GM12878 (cell line): Measurements from ENCODE around the gene MFAP2. TPM values are rescaled to one million over a fixed set of nuclear protein-coding genes. Genes with fewer than 3 reads are reported as not detected.
"Not testable (repeated sequence)": the region's sequence is repeated elsewhere in the genome, so short reads cannot be mapped to it uniquely, and the experiment has no call there.

Experiments used
- ATAC-seq: fragments of 200-7000 bp; cut with Tn5 transposase; 3 replicates; pipeline ENCODE4 v1.9.1; 2020; ENCODE audit warnings: mild to moderate bottlenecking, moderate library complexity
- BruUV-seq: library from RNA; stranded (reverse); fragments of 400-500 nt; replicated peaks from 2 replicates; lab custom pipeline; 2021; lab: Mats Ljungman, UMichigan
- CTCF ChIA-PET: fragments of 300-600 bp; sonication (Branson Sonifier 250); formaldehyde crosslinking; extraction: SDS; loops from one replicate; lab custom pipeline; 2021; ENCODE audit warnings: inconsistent platforms; lab: Yijun Ruan, JAX
- POLR2A ChIA-PET: fragments of 350-600 bp; formaldehyde crosslinking; extraction: SDS; loops from one replicate; lab custom pipeline; 2021; ENCODE audit warnings: inconsistent platforms; lab: Charles Lee
- RAD21 ChIA-PET: fragments of 300-600 bp; sonication (Branson Sonifier 250); formaldehyde crosslinking; loops from one replicate; lab custom pipeline; 2023; ENCODE audit warnings: antibody characterized with exemption; ENCODE audit not compliant: unreplicated experiment; lab: Charles Lee
- SMC1A ChIA-PET: fragments of 300-600 bp; sonication (Branson Sonifier 250); formaldehyde crosslinking; loops from one replicate; lab custom pipeline; 2023; ENCODE audit not compliant: unreplicated experiment, uncharacterized antibody; lab: Charles Lee
- DNase-seq: peaks from one replicate; pipeline ENCODE4 v3.0.0-alpha.2; 2011; ENCODE audit warnings: low read depth, low spot score
- FAIRE-seq: peaks from 3 replicates; lab custom pipeline; 2011; peaks lifted over from hg19 to GRCh38; lab: Jason Lieb, UNC
- H2AFZ ChIP-seq: 2 replicates; pipeline ENCODE4 v1.6.0; 2011; ENCODE audit warnings: low read depth, low read length, control low read depth; ENCODE audit not compliant: control insufficient read depth
- H3K27ac ChIP-seq: 2 replicates; pipeline ENCODE4 v1.5.1; 2011; ENCODE audit warnings: control low read depth; ENCODE audit not compliant: control insufficient read depth, insufficient read depth
- H3K27me3 ChIP-seq, 2 experiments: replicated peaks in 1 of 2; 2 replicates each; pipeline versions ENCODE4 v1.6.0 to v1.6.1; 2011; ENCODE audit warnings: low read length in 1 of 2; ENCODE audit not compliant: control insufficient read depth in 2 of 2, insufficient read depth in 2 of 2
- H3K36me3 ChIP-seq, 2 experiments: 2 replicates each; pipeline ENCODE4 v1.5.1; 2011; ENCODE audit warnings: low read length in 1 of 2; ENCODE audit not compliant: control insufficient read depth in 2 of 2, insufficient read depth in 2 of 2
- H3K4me1 ChIP-seq: 2 replicates; pipeline ENCODE4 v1.6.1; 2011; ENCODE audit warnings: mild to moderate bottlenecking, low read length, moderate library complexity, mixed read lengths; ENCODE audit not compliant: control insufficient read depth, insufficient read depth
- H3K4me2 ChIP-seq: 2 replicates; pipeline ENCODE4 v1.6.0; 2011; ENCODE audit warnings: control low read depth; ENCODE audit not compliant: control insufficient read depth, insufficient read depth
- H3K4me3 ChIP-seq: fragments of 200-600 bp; sonication (generic); 2 replicates; pipeline ENCODE4 v1.5.1; 2016
- H3K79me2 ChIP-seq: 2 replicates; pipeline ENCODE4 v1.6.0; 2011; ENCODE audit warnings: low read length; ENCODE audit not compliant: control insufficient read depth, insufficient read depth
- H3K9ac ChIP-seq: 2 replicates; pipeline ENCODE4 v1.8.0; 2011; ENCODE audit warnings: low read length, control low read depth, mixed read lengths; ENCODE audit not compliant: control insufficient read depth, insufficient read depth
- H3K9me3 ChIP-seq: replicated peaks from 3 replicates; pipeline ENCODE4 v1.5.1; 2011; ENCODE audit warnings: mild to moderate bottlenecking, low read length; ENCODE audit not compliant: control insufficient read depth, insufficient read depth
- H4K20me1 ChIP-seq: 2 replicates; pipeline ENCODE4 v1.6.0; 2011; ENCODE audit not compliant: control insufficient read depth, insufficient read depth
- EP300 ChIP-seq, 2 experiments: fragments of 150-350 bp in 1 of 2; IDR thresholded peaks; 2 replicates each; pipeline ENCODE4 v1.6.1; 2011 to 2012; ENCODE audit warnings: low read depth in 2 of 2, low read length in 2 of 2, borderline replicate concordance in 1 of 2, improper control_type of control experiment in 1 of 2, inconsistent platforms in 1 of 2; ENCODE audit not compliant: control insufficient read depth in 1 of 2
- NFXL1 ChIP-seq: fragments of 450-650 bp; IDR thresholded peaks from 2 replicates; pipeline ENCODE4 v1.6.1; 2017; ENCODE audit warnings: antibody characterized with exemption, mild to moderate bottlenecking, borderline replicate concordance
- WGBS: methylation state at CpG from one replicate; pipeline ENCODE4 v1.1.6; 2016; ENCODE audit warnings: low lambda C conversion rate; ENCODE audit not compliant: insufficient replicate concordance, insufficient coverage; ENCODE audit errors: missing lambda C conversion rate; 5-methylcytosine and 5-hydroxymethylcytosine counted together
- in situ Hi-C: fragments of 300-500 bp; cut with MboI; formaldehyde crosslinking; loops from 9 replicates; pipeline ENCODE4 v1.14.3; 2018; ENCODE audit warnings: mixed read lengths
- intact Hi-C: fragments of 100-400 bp; cut with micrococcal nuclease; formaldehyde crosslinking; loops from one replicate; pipeline ENCODE4 v1.14.2; 2022; ENCODE audit not compliant: unreplicated experiment
- polyA plus RNA-seq, 11 experiments: library from polyadenylated mRNA; depleted of rRNA in 4 of 11; unstranded in 6 of 11; stranded (reverse) in 5 of 11; fragments of >200 nt; fragmentation: Nextera tagmentation in 4 of 11; fragmentation: Illumina TruSeq in 1 of 11; extraction: Ambion mirVana in 4 of 11; extraction: Trizol in 1 of 11; gene quantifications; 1 replicate in 1 of 11; 2 replicates in 10 of 11; pipeline versions ENCODE4 v1.2.1 to v1.2.3, GENCODE V29; 2011 to 2016; ENCODE audit warnings: inconsistent platforms in 2 of 11, missing spikeins in 2 of 11, low read depth in 1 of 11
- total RNA-seq, 4 experiments: library from RNA; depleted of rRNA in 3 of 4; stranded (reverse); fragments of >200 nt in 3 of 4; fragmentation: Illumina TruSeq in 1 of 4; extraction: Trizol in 1 of 4; gene quantifications; 2 replicates each; pipeline versions ENCODE4 v1.2.1 to v1.2.3, GENCODE V29; 2013 to 2021
- TF ChIP-seq, protein P1 (sequence below), 3 experiments: IDR thresholded peaks in 2 of 3; conservative IDR thresholded peaks in 1 of 3; 2 replicates each; pipeline ENCODE4 v1.5.1; 2011; ENCODE audit warnings: low read depth in 3 of 3, low read length in 3 of 3, mild to moderate bottlenecking in 3 of 3, control low read depth in 2 of 3, moderate library complexity in 2 of 3, inconsistent platforms in 1 of 3, mixed read lengths in 1 of 3; ENCODE audit not compliant: control insufficient read depth in 2 of 3, insufficient read depth in 1 of 3; ENCODE audit errors: extremely low read depth in 1 of 3

Gene MFAP2
- total and polyA plus RNA-seq, 10 of the 15 experiments (the other 5 are each of a cell fraction or from before 2014, with no cell fraction given) = 0.16 TPM; not detected in 9

DNA sequence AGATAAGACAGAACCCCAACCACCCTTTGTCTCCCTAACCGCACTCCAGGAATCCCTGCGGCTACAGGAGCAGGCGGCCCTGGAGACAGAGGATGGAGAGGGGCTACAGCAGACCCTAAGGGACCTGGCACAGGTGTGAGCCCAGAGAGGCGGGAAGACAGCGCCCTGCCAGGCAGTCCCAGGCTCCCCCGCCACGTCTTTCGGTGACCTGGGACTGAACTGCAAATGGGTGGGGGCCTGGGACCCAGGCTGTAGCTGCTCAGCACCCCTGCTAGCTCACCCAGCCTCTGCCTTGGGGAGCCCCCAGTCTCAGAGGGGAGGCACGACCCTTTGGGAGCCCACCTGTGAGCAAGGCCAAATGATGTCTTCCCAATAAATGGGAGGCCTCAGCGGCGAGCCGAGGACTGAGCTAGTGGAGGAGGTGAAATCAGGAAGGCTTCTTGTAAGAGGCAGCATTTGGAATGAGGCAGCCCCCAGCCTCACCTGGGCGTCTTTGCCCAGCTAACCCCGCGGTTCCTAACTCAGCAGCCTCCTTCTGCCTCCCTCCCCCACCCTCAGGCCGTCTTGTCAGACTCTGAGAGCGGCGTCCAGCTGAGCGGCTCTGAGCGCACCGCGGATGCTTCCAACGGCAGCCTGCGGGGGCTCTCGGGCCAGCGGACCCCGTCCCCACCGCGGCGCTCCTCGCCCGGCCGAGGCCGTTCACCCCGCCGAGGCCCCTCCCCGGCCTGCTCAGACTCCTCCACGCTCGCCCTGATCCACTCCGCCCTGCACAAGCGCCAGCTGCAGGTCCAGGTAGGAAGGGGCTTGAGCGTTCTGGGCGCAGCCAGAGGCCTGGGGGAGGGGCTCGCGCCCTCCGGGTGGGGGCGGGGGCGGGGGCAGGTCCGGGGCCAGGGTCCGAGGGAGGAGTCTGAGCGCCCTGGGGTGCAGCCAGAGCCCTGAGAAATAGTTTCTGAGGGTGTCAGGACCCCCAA, 41.8 kb downstream of the MFAP2 start (continued):
- TF ChIP-seq, protein P1, sequence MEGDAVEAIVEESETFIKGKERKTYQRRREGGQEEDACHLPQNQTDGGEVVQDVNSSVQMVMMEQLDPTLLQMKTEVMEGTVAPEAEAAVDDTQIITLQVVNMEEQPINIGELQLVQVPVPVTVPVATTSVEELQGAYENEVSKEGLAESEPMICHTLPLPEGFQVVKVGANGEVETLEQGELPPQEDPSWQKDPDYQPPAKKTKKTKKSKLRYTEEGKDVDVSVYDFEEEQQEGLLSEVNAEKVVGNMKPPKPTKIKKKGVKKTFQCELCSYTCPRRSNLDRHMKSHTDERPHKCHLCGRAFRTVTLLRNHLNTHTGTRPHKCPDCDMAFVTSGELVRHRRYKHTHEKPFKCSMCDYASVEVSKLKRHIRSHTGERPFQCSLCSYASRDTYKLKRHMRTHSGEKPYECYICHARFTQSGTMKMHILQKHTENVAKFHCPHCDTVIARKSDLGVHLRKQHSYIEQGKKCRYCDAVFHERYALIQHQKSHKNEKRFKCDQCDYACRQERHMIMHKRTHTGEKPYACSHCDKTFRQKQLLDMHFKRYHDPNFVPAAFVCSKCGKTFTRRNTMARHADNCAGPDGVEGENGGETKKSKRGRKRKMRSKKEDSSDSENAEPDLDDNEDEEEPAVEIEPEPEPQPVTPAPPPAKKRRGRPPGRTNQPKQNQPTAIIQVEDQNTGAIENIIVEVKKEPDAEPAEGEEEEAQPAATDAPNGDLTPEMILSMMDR (IDR thresholded peaks at IDR 0.05 in 2 of 3, conservative IDR thresholded peaks at IDR 0.05 in 1 of 3; ENCODE audit: control insufficient read depth in 2 of 3, extremely low read depth in 1 of 3, insufficient read depth in 1 of 3, low read depth in 3 of 3, low read length in 3 of 3) = no peak
- no peak for TF ChIP-seq EP300 (IDR thresholded peaks at IDR 0.05; ENCODE audit: borderline replicate concordance in 1 of 2, control insufficient read depth in 1 of 2, low read depth in 2 of 2, low read length in 2 of 2)
- no peak for TF ChIP-seq NFXL1

DNA sequence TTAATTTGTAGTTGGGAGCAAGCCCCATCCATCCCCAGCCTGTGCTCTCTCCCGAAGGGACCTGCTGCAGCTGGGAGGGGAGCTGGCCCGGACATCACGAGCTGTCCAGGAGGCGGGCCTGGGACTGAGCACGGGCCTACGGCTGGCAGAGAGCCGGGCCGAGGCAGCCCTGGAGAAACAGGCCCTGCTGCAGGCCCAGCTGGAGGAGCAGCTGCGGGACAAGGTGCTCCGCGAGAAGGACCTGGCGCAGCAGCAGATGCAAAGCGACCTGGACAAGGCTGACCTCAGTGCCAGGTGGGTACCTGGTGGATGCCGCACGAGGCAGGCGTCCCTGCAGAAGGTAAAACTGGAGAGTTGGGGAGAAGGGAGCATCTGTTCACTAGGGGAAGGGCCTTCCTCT, 43.8 kb downstream of the MFAP2 start:
- H3K4me3 ChIP-seq, H3K9ac ChIP-seq, in situ Hi-C loops, H3K4me2 ChIP-seq, ATAC-seq, BruUV-seq, H3K27ac ChIP-seq, H3K79me2 ChIP-seq, DNase-seq, H3K9me3 ChIP-seq, FAIRE-seq, H2AFZ ChIP-seq, H4K20me1 ChIP-seq, intact Hi-C loops, RAD21 ChIA-PET, H3K36me3 ChIP-seq, H3K4me1 ChIP-seq, POLR2A ChIA-PET, H3K27me3 ChIP-seq: not testable (repeated sequence)
- CTCF ChIA-PET = interaction anchor here (1.1 kb wide), 1 partner anchor 15 kb away, joined by 3 read pairs; no protein-coding TSS in a partner anchor
- SMC1A ChIA-PET = interaction anchor here (0.6 kb wide), 1 partner anchor 109 kb away, joined by 5 read pairs; no protein-coding TSS in a partner anchor
- 52% methylated on average over 16 of the region's 16 CpGs for WGBS

DNA sequence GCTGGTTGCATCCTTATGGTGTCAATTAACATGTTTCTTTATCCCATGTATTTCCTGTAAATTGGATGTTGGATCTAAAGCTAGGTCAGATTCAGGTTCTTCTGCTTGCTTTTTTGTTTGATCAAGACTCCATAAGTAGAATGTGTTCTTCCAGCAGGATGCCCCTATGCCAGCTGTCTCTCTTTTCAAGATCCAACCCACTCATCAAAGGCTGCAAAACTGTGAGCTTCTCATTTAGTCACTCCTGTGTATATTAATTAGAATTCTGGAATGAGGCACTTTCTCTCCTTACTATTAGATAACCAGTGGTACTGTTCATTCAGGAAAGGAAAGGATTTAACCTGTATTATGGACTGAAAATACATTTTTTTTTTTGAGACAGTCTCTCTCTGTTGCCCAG, 46.5 kb downstream of the MFAP2 start:
- SMC1A ChIA-PET, H2AFZ ChIP-seq, H3K27me3 ChIP-seq, RAD21 ChIA-PET, H3K4me1 ChIP-seq, FAIRE-seq, H3K9ac ChIP-seq, H3K9me3 ChIP-seq, CTCF ChIA-PET, H3K27ac ChIP-seq, in situ Hi-C loops, intact Hi-C loops, ATAC-seq, H3K4me2 ChIP-seq, H3K4me3 ChIP-seq, BruUV-seq, H3K79me2 ChIP-seq, H4K20me1 ChIP-seq, DNase-seq, POLR2A ChIA-PET, H3K36me3 ChIP-seq: not testable (repeated sequence)
